ENCODE measurements around the gene RNF151.
"Not testable (repeated sequence)": the region's sequence is repeated elsewhere in the genome, so short reads cannot be mapped to it uniquely, and the experiment has no call there.

RNF151 gene

DNA sequence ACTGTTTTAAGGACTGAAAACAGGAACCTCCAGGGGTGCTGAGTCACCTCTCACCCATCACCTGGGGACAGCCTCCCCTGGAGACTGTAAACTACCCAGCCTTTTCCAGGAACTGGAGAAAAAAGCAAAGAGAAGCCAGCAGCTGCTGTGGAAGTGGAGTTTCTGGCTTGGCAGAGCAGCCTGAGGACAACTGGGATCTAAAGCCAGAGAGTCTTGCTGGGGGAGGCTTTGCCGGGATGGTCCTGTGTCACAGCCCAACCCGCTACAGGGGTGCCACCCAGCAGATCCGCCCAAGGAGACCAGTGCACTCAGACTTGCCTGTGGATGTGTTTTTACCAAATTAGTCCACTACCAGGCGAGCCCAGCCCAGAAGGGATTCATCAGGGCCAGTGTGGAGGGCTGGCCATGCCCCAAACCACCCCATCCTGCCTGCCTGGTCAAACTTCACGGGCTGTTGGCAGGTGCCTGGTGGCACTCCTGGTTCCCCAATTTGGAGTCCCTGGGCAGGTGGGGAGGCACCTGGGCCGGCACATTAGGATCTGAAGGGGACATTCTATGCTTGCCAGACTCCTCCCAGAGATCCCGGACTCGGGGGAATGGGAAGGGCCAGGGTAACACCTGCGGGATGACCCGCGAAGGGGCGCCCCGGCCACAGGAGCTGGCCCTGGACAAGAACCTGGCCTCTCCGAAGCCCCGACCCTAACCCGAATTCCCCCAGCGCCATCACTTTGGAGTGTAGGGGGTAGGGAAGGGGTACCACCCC, 24.4 kb upstream of the RNF151 start:
- H3K9me3 Mint-ChIP-seq, result no peaks in the 10 kb centered on the region
- H3K27ac Mint-ChIP-seq (ENCODE audit: low read depth), result no peak overlapping the region
- peaks cover 11% of the 10 kb centered on the region for H3K4me1 Mint-ChIP-seq
- H3K36me3 Mint-ChIP-seq (ENCODE audit: insufficient read depth), result peaks cover 8% of the 10 kb centered on the region
- peak overlapping the region; percentile 91 for H3K4me3 Mint-ChIP-seq
- ATAC-seq (replicated peaks; ENCODE audit: extremely low read depth, poor library complexity, severe bottlenecking), result no peak
- H3K27me3 Mint-ChIP-seq, result no peaks in the 10 kb centered on the region
- no peak for DNase-seq (ENCODE audit: low spot score in 2 of 2)

DNA sequence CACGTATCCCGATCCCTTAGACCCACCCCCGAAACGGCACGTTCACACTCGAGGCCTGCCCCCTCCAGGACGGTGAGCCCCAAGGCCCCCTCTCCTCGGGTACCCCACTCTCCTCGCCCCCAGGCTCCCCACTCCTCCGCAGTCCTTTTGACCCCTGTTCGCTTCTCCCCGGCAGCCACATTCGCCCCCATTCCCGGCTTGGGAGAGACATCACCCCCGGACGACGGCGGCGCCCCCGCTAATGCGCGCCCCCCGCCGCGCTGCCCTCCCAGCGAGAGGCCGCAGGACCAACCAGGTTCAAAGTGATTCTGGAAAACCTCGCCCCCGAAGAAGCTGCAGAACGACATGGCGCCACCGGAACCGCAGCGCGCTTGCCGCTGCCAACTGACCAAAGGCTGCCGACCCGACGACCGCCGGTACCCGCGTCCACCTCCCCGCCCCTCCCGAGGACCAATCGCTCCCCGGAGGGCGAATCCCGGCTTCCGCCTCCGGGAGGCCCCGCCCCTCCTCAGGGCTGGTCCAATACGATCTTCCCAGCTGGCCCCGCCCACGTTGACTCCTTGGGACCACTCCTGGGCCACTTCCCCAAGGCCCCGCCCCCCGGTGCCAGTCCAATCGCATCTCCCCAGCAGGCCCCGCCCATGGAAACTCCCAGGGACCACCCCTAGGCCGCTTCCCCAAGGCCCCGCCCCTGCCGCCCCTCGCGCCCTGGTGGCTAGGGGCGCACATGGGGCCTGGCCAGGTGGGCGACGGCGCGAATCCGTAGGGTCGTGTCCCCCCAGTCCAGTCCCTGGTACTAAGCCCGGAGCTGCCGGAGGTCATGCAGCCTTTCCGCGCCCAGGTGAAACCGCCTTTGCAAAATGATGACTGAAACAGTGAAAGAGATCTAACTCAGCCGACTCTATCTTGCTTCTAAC, 23.6 kb upstream of the RNF151 start, which contains the start of gene MSRB1:
Gene MSRB1, minus strand, starts transcription at position 390 of the 917 bp plus-strand sequence. Its CDS starts 43 bp downstream, at position 347.
- Mint-ChIP-seq H3K4me3 (peak within 1 kb of the TSS; percentile 91), H3K4me1 (peaks cover 11% of the 10 kb centered on the region), H3K27me3 (no peaks in the 10 kb centered on the region), H3K36me3 (ENCODE audit: insufficient read depth) (peaks cover 6% of the 10 kb centered on the region), H3K9me3 (no peaks in the 10 kb centered on the region), H3K27ac (ENCODE audit: low read depth) (peak within 1 kb of the TSS; percentile 59)
- DNase-seq (ENCODE audit: low spot score in 2 of 2) (peak; percentile 96 to 97), ATAC-seq (replicated peaks; ENCODE audit: extremely low read depth, poor library complexity, severe bottlenecking) (peak; percentile 99)

DNA sequence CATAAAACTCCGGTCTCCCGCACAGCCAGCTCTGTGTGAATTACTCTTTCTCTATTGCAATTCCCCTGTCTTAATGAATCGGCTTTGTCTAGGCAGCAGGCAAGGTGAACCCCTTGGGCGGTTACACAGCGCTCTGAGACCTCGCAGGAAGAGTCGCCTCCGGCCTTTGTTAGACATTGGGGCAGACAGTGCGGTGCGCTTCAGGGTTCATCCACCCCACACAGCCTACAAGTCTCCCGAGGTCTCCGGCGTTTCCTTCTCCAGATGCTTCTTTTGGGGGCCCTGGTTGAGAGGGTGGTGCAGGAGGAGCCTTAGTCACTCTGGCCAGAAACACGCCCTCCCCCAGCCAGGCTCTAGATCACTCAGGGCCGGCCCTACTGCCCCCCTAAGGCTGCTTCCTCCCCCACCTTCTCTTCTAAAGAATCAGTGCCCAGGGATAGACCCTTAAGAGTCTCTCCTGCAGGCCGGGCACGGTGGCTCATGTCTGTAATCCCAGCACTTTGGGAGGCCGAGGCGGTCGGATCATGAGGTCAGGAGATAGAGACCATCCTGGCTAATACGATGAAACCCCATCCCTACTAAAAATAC, 21.9 kb upstream of the RNF151 start:
- no peaks in the 10 kb centered on the region for H3K27me3 Mint-ChIP-seq
- H3K27ac Mint-ChIP-seq (ENCODE audit: low read depth), result peak overlapping the region; percentile 57
- ATAC-seq (replicated peaks; ENCODE audit: extremely low read depth, poor library complexity, severe bottlenecking), result no peak
- DNase-seq (ENCODE audit: low spot score in 2 of 2), result no peak
- H3K36me3 Mint-ChIP-seq (ENCODE audit: insufficient read depth), result peaks cover 4% of the 10 kb centered on the region
- no peaks in the 10 kb centered on the region for H3K9me3 Mint-ChIP-seq
- peak overlapping the region; percentile 46 for H3K4me3 Mint-ChIP-seq
- H3K4me1 Mint-ChIP-seq, result peaks cover 11% of the 10 kb centered on the region

DNA sequence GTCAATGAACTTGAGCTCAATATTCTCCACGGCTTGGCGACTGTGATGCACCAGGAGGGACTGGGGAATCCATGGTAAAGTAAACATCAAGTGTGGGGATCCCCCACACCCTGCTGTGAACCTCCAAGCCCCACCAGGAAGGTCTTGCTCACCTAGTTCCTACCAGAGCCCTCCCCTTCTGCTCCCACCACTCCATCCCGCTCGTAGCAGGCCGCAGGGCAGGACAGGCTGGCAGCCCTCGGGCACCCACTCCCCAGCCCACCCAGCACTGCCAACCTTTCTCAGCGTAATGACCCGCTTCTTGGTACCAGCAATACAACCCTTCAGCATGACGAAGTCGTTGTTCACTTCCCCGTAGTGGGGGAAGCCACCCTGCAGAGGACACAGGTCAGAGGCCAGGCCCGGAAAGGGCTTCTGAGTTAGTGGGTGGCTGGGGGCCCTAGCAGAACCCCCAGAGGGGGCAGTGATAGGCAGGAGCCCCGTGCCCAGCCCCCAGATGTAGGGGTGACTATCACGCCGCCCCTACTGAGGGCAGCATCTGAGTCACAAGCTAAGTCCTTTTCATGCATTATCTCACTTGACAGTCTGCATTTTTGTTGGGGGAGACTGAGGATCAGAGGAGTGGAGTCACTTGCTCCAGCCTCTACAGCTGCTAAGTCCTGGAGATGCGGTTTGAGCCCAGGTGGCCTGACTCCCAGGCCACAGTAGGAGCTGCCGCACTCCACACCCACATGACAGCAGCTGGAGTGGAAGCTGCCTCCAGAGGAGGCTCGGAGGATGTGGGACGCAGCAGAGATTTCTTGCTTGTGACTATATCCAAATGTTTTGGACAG, 20.9 kb upstream of the RNF151 start:
- H3K4me3 Mint-ChIP-seq, result no peak overlapping the region
- no peaks in the 10 kb centered on the region for H3K27me3 Mint-ChIP-seq
- H3K36me3 Mint-ChIP-seq (ENCODE audit: insufficient read depth), result no peaks in the 10 kb centered on the region
- no peaks in the 10 kb centered on the region for H3K9me3 Mint-ChIP-seq
- peaks cover 11% of the 10 kb centered on the region for H3K4me1 Mint-ChIP-seq
- no peak overlapping the region for H3K27ac Mint-ChIP-seq (ENCODE audit: low read depth)
- DNase-seq (ENCODE audit: low spot score in 2 of 2) (no peak), ATAC-seq (replicated peaks; ENCODE audit: extremely low read depth, poor library complexity, severe bottlenecking) (no peak)

DNA sequence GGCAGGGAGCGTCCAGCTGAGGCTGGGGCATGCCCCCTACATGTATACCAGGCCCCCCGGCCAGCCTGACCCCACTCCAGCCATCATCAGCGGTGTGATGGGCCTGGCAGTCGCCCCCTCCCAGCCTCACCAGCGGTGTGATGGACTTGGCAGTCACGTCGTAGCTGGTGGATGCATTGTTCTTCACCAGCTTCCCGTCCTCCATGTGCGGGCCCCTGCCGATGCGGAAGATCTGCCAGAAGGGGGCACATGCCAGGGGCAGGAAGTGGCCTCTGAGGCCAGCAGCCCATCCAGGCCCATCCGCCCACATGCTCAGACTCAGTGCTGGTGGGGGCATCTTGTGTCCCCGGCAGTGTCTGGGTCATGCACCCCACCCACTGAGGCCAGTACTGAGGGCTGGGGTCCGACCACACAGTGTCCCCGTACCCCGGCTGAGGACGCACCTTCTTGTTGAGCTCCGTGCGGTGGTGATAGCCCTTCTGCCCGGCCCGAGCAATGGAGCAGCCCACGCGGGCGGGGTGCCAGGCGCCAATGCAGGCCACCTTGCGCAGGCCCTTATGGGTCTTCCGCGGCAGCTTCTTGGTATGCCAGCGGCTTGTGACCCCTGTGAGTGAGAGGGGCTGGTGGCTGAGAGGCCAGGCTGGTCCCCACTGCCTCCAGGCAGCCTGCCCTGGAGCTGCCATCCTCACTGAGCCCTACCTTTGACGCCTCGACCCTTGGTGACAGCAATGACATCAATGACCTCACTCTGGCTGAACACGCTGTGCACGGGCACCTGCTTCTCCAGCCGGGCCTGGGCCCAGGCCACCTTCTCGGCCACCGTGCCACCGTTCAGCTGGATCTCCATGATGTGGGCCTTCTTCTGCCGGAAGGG, 19.9 kb upstream of the RNF151 start:
- H3K36me3 Mint-ChIP-seq (ENCODE audit: insufficient read depth), result no peaks in the 10 kb centered on the region
- no peaks in the 10 kb centered on the region for H3K9me3 Mint-ChIP-seq
- DNase-seq (ENCODE audit: low spot score in 2 of 2) (no peak), ATAC-seq (replicated peaks; ENCODE audit: extremely low read depth, poor library complexity, severe bottlenecking) (no peak)
- H3K27me3 Mint-ChIP-seq, result no peaks in the 10 kb centered on the region
- peaks cover 7% of the 10 kb centered on the region for H3K4me1 Mint-ChIP-seq
- H3K27ac Mint-ChIP-seq (ENCODE audit: low read depth), result no peak overlapping the region
- no peak overlapping the region for H3K4me3 Mint-ChIP-seq

DNA sequence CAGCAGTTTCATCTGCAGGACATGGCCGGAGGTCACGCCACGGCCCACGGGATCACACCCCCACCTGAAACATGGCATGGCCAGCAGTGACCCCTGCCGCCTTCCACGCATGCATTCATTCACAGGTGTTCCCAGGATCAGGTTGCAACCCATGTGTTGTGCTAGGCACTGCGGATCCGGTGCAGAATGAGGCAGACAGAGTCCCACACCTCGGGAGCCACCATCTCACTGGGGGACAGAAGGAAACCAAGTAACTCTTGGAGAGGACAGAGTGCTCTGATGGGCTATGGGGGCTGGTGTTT, 19.3 kb upstream of the RNF151 start:
- peaks cover 5% of the 10 kb centered on the region for H3K4me1 Mint-ChIP-seq
- no peaks in the 10 kb centered on the region for H3K9me3 Mint-ChIP-seq
- no peaks in the 10 kb centered on the region for H3K27me3 Mint-ChIP-seq
- ATAC-seq (replicated peaks; ENCODE audit: extremely low read depth, poor library complexity, severe bottlenecking), result no peak
- no peaks in the 10 kb centered on the region for H3K36me3 Mint-ChIP-seq (ENCODE audit: insufficient read depth)
- DNase-seq (ENCODE audit: low spot score in 2 of 2), result no peak
- H3K4me3 Mint-ChIP-seq, result no peak overlapping the region
- no peak overlapping the region for H3K27ac Mint-ChIP-seq (ENCODE audit: low read depth)

DNA sequence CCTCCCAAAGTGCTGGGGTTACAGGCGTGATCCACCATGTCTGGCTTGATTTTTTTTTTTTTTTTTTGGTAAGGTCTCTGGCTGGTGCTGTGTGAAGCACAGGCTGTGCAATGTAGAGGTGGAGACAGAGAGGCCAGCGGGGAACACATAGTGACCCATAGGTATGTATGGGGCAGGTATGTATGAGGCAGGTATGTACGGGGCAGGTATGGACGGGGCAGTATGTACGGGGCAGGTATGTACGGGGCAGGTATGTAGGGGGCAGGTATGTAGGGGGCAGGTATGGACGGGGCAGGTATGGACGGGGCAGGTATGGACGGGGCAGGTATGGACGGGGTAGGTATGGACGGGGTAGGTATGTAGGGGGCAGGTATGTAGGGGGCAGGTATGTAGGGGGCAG, 17.1 kb upstream of the RNF151 start:
- no peaks in the 10 kb centered on the region for H3K4me1 Mint-ChIP-seq
- H3K4me3 Mint-ChIP-seq, result no peak overlapping the region
- no peaks in the 10 kb centered on the region for H3K36me3 Mint-ChIP-seq (ENCODE audit: insufficient read depth)
- no peaks in the 10 kb centered on the region for H3K9me3 Mint-ChIP-seq
- no peak overlapping the region for H3K27ac Mint-ChIP-seq (ENCODE audit: low read depth)
- DNase-seq (ENCODE audit: low spot score in 2 of 2) (no peak), ATAC-seq (replicated peaks; ENCODE audit: extremely low read depth, poor library complexity, severe bottlenecking) (no peak)
- H3K27me3 Mint-ChIP-seq, result no peaks in the 10 kb centered on the region

DNA sequence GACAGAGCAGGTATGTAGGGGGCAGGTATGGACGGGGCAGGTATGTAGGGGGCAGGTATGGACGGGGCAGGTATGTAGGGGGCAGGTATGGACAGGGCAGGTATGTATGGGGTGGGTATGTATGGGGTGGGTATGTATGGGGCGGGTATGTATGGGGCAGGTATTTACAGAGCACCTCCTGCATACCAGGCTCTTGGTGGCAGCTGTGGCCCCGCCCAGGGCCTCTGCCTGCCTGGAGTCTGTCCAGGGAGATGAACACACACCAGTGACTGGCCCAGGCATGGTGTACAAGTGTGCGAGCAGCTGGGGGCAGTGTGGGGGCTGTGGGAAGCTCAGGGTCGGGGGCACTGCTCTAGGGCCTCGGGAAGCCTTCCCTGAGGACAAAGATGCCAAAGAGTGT, 16.6 kb upstream of the RNF151 start:
- no peaks in the 10 kb centered on the region for H3K9me3 Mint-ChIP-seq
- no peaks in the 10 kb centered on the region for H3K27me3 Mint-ChIP-seq
- DNase-seq (ENCODE audit: low spot score in 2 of 2) (no peak), ATAC-seq (replicated peaks; ENCODE audit: extremely low read depth, poor library complexity, severe bottlenecking) (no peak)
- H3K36me3 Mint-ChIP-seq (ENCODE audit: insufficient read depth), result no peaks in the 10 kb centered on the region
- no peaks in the 10 kb centered on the region for H3K4me1 Mint-ChIP-seq
- H3K4me3 Mint-ChIP-seq, result no peak overlapping the region
- no peak overlapping the region for H3K27ac Mint-ChIP-seq (ENCODE audit: low read depth)

DNA sequence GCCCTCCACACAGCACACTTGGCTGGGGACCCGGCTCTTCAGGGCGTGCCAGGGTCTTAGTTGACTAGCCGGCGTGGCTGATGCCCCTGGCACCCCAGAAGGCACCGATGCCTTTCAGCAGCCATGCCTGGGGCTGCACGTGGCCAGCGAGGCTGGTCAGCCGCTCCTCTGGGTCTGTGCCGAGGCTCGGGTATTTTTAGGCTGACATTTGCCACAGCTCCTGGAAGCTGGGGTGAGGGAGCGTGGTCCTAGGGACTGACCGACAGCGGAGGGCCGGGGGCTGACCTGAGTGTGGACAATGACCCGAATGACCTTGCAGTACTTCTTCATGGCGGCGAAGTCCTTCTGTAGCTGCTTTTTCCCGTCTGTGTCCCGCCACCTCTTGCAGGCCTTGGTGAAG, 16.1 kb upstream of the RNF151 start:
- no peak overlapping the region for H3K27ac Mint-ChIP-seq (ENCODE audit: low read depth)
- no peak overlapping the region for H3K4me3 Mint-ChIP-seq
- DNase-seq (ENCODE audit: low spot score in 2 of 2) (no peak), ATAC-seq (replicated peaks; ENCODE audit: extremely low read depth, poor library complexity, severe bottlenecking) (no peak)
- no peaks in the 10 kb centered on the region for H3K27me3 Mint-ChIP-seq
- H3K4me1 Mint-ChIP-seq, result no peaks in the 10 kb centered on the region
- no peaks in the 10 kb centered on the region for H3K36me3 Mint-ChIP-seq (ENCODE audit: insufficient read depth)
- no peaks in the 10 kb centered on the region for H3K9me3 Mint-ChIP-seq

DNA sequence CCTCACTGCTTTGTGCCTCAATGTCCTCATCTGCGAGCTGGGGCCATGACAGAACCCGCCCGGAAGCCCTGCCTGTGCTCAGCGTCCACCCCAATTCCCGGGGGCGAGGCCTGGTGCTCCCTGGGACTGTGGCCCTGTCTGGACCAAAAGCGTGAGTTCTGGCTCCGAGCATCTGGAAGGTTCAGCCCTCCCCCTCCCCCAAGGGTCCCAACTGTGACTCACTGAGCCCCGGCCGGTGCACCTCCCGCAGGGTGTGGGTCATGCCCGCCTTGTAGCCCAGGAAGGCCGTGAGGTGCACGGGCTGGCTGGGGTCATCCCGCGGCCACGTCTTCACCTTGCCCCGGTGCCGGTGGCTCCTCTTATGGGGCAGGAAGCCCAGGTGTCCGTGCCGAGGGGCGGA, 12.9 kb upstream of the RNF151 start:
- Mint-ChIP-seq H3K27ac (ENCODE audit: low read depth) (no peak overlapping the region), H3K4me3 (no peak overlapping the region), H3K4me1 (no peaks in the 10 kb centered on the region), H3K9me3 (no peaks in the 10 kb centered on the region), H3K27me3 (no peaks in the 10 kb centered on the region), H3K36me3 (ENCODE audit: insufficient read depth) (no peaks in the 10 kb centered on the region)
- no peak for DNase-seq (ENCODE audit: low spot score in 2 of 2)
- no peak for ATAC-seq (replicated peaks; ENCODE audit: extremely low read depth, poor library complexity, severe bottlenecking)

DNA sequence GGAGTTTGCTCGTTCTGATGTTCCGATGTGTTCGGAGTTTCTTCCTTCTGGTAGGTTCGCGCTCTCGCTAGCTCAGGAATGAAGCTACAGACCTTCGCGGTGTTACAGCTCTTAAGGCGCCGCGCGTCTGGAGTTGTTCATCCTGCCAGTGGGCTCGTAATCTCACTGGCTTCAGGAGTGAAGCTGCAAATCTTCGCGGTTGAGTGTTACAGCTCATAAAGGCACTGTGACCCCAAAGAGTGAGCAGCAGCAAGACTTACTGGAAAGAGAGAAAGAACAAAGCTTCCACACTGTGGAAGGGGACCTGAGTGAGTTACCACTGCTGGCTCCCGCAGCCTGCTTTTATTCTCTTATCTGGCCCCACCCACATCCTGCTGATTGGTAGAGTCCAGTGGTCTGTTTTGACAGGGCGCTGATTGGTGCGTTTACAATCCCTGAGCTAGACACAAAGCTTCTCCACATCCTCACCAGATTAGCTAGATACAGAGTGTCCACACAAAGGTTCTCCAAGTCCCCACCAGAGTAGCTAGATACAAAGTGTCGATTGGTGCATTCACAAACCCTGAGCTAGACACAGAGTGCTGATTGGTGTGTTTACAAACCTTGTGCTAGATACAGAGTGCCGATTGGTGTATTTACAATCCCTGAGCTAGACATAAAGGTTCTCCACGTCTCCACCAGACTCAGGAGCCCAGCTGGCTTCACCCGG, 9.1 kb upstream of the RNF151 start:
- DNase-seq (ENCODE audit: low spot score in 2 of 2); ATAC-seq (replicated peaks; ENCODE audit: extremely low read depth, poor library complexity, severe bottlenecking); H3K27ac Mint-ChIP-seq (ENCODE audit: low read depth); H3K27me3 Mint-ChIP-seq; H3K4me3 Mint-ChIP-seq; H3K9me3 Mint-ChIP-seq: not testable (repeated sequence)
- Mint-ChIP-seq H3K4me1 (peaks cover 33% of the 10 kb centered on the region), H3K36me3 (ENCODE audit: insufficient read depth) (peaks cover 27% of the 10 kb centered on the region)
